Measurements from ENCODE around the gene CCDC6.
"Not testable (repeated sequence)": the region's sequence is repeated elsewhere in the genome, so short reads cannot be mapped to it uniquely, and the experiment has no call there.

Gene CCDC6

GRCh38 chr10:59804220-59804619 lies 102.1 kb downstream of the CCDC6 start:
- H3K27ac ChIP-seq (ENCODE audit: insufficient read depth, low read depth, low read length, poor library complexity, severe bottlenecking): no peak overlapping the region
- WGBS, 2 experiments: 95 to 98% methylated on average over 4 of the region's 4 CpGs
- no peaks in the 10 kb centered on the region for H3K27me3 ChIP-seq (ENCODE audit: control insufficient read depth, insufficient read depth, low read length, poor library complexity, severe bottlenecking)
- no peaks in the 10 kb centered on the region for H3K4me1 ChIP-seq (ENCODE audit: control insufficient read depth, insufficient read depth, low read length)
- H3K4me3 ChIP-seq (ENCODE audit: insufficient read depth, low read depth, low read length): no peak overlapping the region
- H3K36me3 ChIP-seq (ENCODE audit: control insufficient read depth, insufficient read depth, low read length): peaks cover 20% of the 10 kb centered on the region
- no peaks in the 10 kb centered on the region for H3K9me3 ChIP-seq (ENCODE audit: control insufficient read depth, low read length)

- H3K27ac ChIP-seq (ENCODE audit: insufficient read depth, low read depth, low read length, poor library complexity, severe bottlenecking): no peak overlapping the region
- no peak overlapping the region for H3K4me3 ChIP-seq (ENCODE audit: insufficient read depth, low read depth, low read length)
- 88 to 91% methylated on average over 1 of the region's 1 CpG for WGBS, 2 experiments
- no peaks in the 10 kb centered on the region for H3K27me3 ChIP-seq (ENCODE audit: control insufficient read depth, insufficient read depth, low read length, poor library complexity, severe bottlenecking)
- no peaks in the 10 kb centered on the region for H3K4me1 ChIP-seq (ENCODE audit: control insufficient read depth, insufficient read depth, low read length)
- peaks cover 20% of the 10 kb centered on the region for H3K36me3 ChIP-seq (ENCODE audit: control insufficient read depth, insufficient read depth, low read length)
- no peaks in the 10 kb centered on the region for H3K9me3 ChIP-seq (ENCODE audit: control insufficient read depth, low read length)
These were observed 102.6 kb downstream of the CCDC6 start for GRCh38 chr10:59803714-59804113.

- peaks cover 3% of the 10 kb centered on the region for H3K36me3 ChIP-seq (ENCODE audit: control insufficient read depth, insufficient read depth, low read length)
- WGBS, 2 experiments: 92 to 95% methylated on average over 2 of the region's 2 CpGs
- no peaks in the 10 kb centered on the region for H3K4me1 ChIP-seq (ENCODE audit: control insufficient read depth, insufficient read depth, low read length)
- no peaks in the 10 kb centered on the region for H3K27me3 ChIP-seq (ENCODE audit: control insufficient read depth, insufficient read depth, low read length, poor library complexity, severe bottlenecking)
- H3K9me3 ChIP-seq (ENCODE audit: control insufficient read depth, low read length): no peaks in the 10 kb centered on the region
- no peak overlapping the region for H3K4me3 ChIP-seq (ENCODE audit: insufficient read depth, low read depth, low read length)
- no peak overlapping the region for H3K27ac ChIP-seq (ENCODE audit: insufficient read depth, low read depth, low read length, poor library complexity, severe bottlenecking)
These were observed 105.2 kb downstream of the CCDC6 start for GRCh38 chr10:59801171-59801570.

DNA sequence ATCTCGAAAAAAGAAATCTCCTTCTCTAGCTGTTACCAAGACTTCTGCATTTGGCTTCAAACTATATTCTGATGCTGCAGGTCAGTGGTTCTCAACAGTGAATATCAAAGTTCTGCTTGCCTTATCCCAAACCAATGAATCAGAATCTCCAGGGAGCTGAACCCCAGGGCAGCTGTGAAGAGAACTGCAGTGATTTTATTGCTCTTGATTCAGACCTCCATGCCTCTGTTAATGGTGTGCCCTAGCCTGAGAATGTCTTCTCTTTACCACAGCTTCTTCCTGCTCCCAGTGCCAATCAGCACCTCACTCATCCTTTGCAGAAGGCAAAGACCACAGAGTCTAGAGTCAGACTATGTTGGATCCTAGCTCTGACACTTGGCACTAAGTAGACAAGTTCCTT lies 106.9 kb downstream of the CCDC6 start:
- Histone ChIP-seq H3K4me3 (ENCODE audit: insufficient read depth, low read depth, low read length) (no peak overlapping the region), H3K9me3 (ENCODE audit: control insufficient read depth, low read length) (no peaks in the 10 kb centered on the region), H3K27me3 (ENCODE audit: control insufficient read depth, insufficient read depth, low read length, poor library complexity, severe bottlenecking) (no peaks in the 10 kb centered on the region), H3K27ac (ENCODE audit: insufficient read depth, low read depth, low read length, poor library complexity, severe bottlenecking) (no peak overlapping the region), H3K4me1 (ENCODE audit: control insufficient read depth, insufficient read depth, low read length) (no peaks in the 10 kb centered on the region), H3K36me3 (ENCODE audit: control insufficient read depth, insufficient read depth, low read length) (no peaks in the 10 kb centered on the region)
- 82 to 93% methylated on average over 1 of the region's 1 CpG for WGBS, 2 experiments

DNA sequence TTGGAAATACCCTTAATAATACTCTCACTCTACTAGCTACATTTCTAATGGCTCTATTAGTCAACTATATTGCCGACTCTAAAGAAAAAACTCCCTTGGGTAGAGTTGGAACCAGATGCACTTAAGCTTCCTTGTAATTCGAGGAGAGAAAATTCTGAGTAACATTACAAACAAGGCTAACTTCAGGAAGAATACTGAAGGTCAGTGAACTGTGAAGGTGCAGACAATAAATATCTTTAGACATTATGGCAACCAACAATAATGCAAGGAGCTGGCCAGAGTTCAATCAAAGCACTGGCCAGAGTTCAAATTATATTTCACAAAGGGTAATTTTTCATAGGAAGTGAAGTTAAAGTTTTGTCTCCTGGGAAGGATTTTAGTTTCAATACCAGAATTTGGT lies 112.4 kb downstream of the CCDC6 start:
- Histone ChIP-seq H3K4me1 (ENCODE audit: control insufficient read depth, insufficient read depth, low read length) (no peaks in the 10 kb centered on the region), H3K27me3 (ENCODE audit: control insufficient read depth, insufficient read depth, low read length, poor library complexity, severe bottlenecking) (no peaks in the 10 kb centered on the region), H3K36me3 (ENCODE audit: control insufficient read depth, insufficient read depth, low read length) (peaks cover 8% of the 10 kb centered on the region), H3K9me3 (ENCODE audit: control insufficient read depth, low read length) (no peaks in the 10 kb centered on the region), H3K27ac (ENCODE audit: insufficient read depth, low read depth, low read length, poor library complexity, severe bottlenecking) (no peak overlapping the region), H3K4me3 (ENCODE audit: insufficient read depth, low read depth, low read length) (no peak overlapping the region)
- 95 to 100% methylated on average over 2 of the region's 2 CpGs for WGBS, 2 experiments

DNA sequence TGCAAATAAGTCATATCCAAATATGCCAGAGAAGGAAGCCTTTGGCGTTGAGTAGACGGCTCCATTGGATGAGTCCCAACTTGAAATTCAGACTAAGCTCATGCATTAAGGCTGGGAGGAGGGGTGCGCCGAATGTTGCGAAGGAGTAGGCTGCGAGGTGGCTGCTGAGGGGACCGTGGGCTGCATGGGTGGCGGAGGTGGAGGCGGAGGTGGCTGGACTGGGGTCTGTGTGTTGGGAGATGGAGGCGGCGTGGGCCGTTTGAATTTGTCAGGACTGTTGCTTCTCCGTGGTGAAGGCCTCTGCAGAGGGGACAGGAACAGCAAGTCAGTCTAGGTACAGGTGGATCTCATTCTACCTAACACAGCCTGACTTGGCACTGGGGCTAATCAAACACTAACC lies 113.5 kb downstream of the CCDC6 start:
- Histone ChIP-seq H3K4me1 (ENCODE audit: control insufficient read depth, insufficient read depth, low read length) (no peaks in the 10 kb centered on the region), H3K9me3 (ENCODE audit: control insufficient read depth, low read length) (no peaks in the 10 kb centered on the region), H3K36me3 (ENCODE audit: control insufficient read depth, insufficient read depth, low read length) (peaks cover 8% of the 10 kb centered on the region), H3K27ac (ENCODE audit: insufficient read depth, low read depth, low read length, poor library complexity, severe bottlenecking) (no peak overlapping the region), H3K27me3 (ENCODE audit: control insufficient read depth, insufficient read depth, low read length, poor library complexity, severe bottlenecking) (no peaks in the 10 kb centered on the region), H3K4me3 (ENCODE audit: insufficient read depth, low read depth, low read length) (no peak overlapping the region)
- WGBS, 2 experiments: 88 to 89% methylated on average over 13 of the region's 13 CpGs

- H3K27me3 ChIP-seq (ENCODE audit: control insufficient read depth, insufficient read depth, low read length, poor library complexity, severe bottlenecking): no peaks in the 10 kb centered on the region
- H3K4me1 ChIP-seq (ENCODE audit: control insufficient read depth, insufficient read depth, low read length): no peaks in the 10 kb centered on the region
- H3K9me3 ChIP-seq (ENCODE audit: control insufficient read depth, low read length): no peaks in the 10 kb centered on the region
- 86 to 97% methylated on average over 2 of the region's 2 CpGs for WGBS, 2 experiments
- peaks cover 8% of the 10 kb centered on the region for H3K36me3 ChIP-seq (ENCODE audit: control insufficient read depth, insufficient read depth, low read length)
- H3K27ac ChIP-seq (ENCODE audit: insufficient read depth, low read depth, low read length, poor library complexity, severe bottlenecking): no peak overlapping the region
- no peak overlapping the region for H3K4me3 ChIP-seq (ENCODE audit: insufficient read depth, low read depth, low read length)
These were observed 114.8 kb downstream of the CCDC6 start for GRCh38 chr10:59791601-59792000.

- H3K36me3 ChIP-seq (ENCODE audit: control insufficient read depth, insufficient read depth, low read length): not testable (repeated sequence)
- 46 to 48% methylated on average over 2 of the region's 2 CpGs for WGBS, 2 experiments
These were observed 116.3 kb downstream of the CCDC6 start for GRCh38 chr10:59790080-59790479.

GRCh38 chr10:59788914-59789313 lies 117.4 kb downstream of the CCDC6 start:
- H3K27me3 ChIP-seq (ENCODE audit: control insufficient read depth, insufficient read depth, low read length, poor library complexity, severe bottlenecking); H3K4me1 ChIP-seq (ENCODE audit: control insufficient read depth, insufficient read depth, low read length); H3K36me3 ChIP-seq (ENCODE audit: control insufficient read depth, insufficient read depth, low read length); H3K27ac ChIP-seq (ENCODE audit: insufficient read depth, low read depth, low read length, poor library complexity, severe bottlenecking); H3K9me3 ChIP-seq (ENCODE audit: control insufficient read depth, low read length); H3K4me3 ChIP-seq (ENCODE audit: insufficient read depth, low read depth, low read length): not testable (repeated sequence)
- WGBS, 2 experiments: 92% methylated on average over 5 of the region's 5 CpGs

More at GRCh38 chr10:59790080-59790479, 116.3 kb downstream of the CCDC6 start:
- H3K9me3 ChIP-seq (ENCODE audit: control insufficient read depth, low read length); H3K27me3 ChIP-seq (ENCODE audit: control insufficient read depth, insufficient read depth, low read length, poor library complexity, severe bottlenecking); H3K4me3 ChIP-seq (ENCODE audit: insufficient read depth, low read depth, low read length); H3K27ac ChIP-seq (ENCODE audit: insufficient read depth, low read depth, low read length, poor library complexity, severe bottlenecking); H3K4me1 ChIP-seq (ENCODE audit: control insufficient read depth, insufficient read depth, low read length): not testable (repeated sequence)

- not testable (repeated sequence) for H3K36me3 ChIP-seq (ENCODE audit: control insufficient read depth, insufficient read depth, low read length); H3K27me3 ChIP-seq (ENCODE audit: control insufficient read depth, insufficient read depth, low read length, poor library complexity, severe bottlenecking); H3K4me1 ChIP-seq (ENCODE audit: control insufficient read depth, insufficient read depth, low read length); H3K4me3 ChIP-seq (ENCODE audit: insufficient read depth, low read depth, low read length); H3K9me3 ChIP-seq (ENCODE audit: control insufficient read depth, low read length); H3K27ac ChIP-seq (ENCODE audit: insufficient read depth, low read depth, low read length, poor library complexity, severe bottlenecking)
- 86 to 87% methylated on average over 7 of the region's 7 CpGs for WGBS, 2 experiments
These were observed 119.3 kb downstream of the CCDC6 start for GRCh38 chr10:59787032-59787431.

DNA sequence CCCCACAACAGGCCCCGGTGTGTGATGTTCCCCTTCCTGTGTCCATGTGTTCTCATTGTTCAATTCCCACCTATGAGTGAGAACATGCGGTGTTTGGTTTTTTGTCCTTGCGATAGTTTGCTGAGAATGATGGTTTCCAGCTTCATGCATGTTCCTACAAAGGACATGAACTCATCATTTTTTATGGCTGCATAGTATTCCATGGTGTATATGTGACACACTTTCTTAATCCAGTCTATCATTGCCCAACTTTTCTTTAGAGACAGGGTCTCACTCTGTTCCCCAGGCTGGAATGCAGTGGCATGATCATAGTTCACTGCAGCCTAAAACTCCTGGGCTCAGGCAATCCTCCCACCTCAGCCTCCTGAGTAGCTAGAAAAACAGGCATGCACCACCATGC lies 120.9 kb downstream of the CCDC6 start:
- WGBS, 2 experiments: no CpG with 5 or more reads among the region's 3 CpGs
- not testable (repeated sequence) for H3K9me3 ChIP-seq (ENCODE audit: control insufficient read depth, low read length); H3K4me3 ChIP-seq (ENCODE audit: insufficient read depth, low read depth, low read length); H3K4me1 ChIP-seq (ENCODE audit: control insufficient read depth, insufficient read depth, low read length); H3K36me3 ChIP-seq (ENCODE audit: control insufficient read depth, insufficient read depth, low read length); H3K27ac ChIP-seq (ENCODE audit: insufficient read depth, low read depth, low read length, poor library complexity, severe bottlenecking); H3K27me3 ChIP-seq (ENCODE audit: control insufficient read depth, insufficient read depth, low read length, poor library complexity, severe bottlenecking)
